ENCODE results near the gene CLTC.
"Not testable (repeated sequence)": the region's sequence is repeated elsewhere in the genome, so short reads cannot be mapped to it uniquely, and the experiment has no call there.

Gene CLTC

GRCh38 chr17:59642565-59642964, 22.9 kb downstream of the CLTC start:
- H3K27ac Mint-ChIP-seq = peak overlapping the region; percentile 69
- peak overlapping the region; percentile 76 for H3K4me3 Mint-ChIP-seq
- H3K9me3 Mint-ChIP-seq = no peaks in the 10 kb centered on the region
- DNase-seq (ENCODE audit: low spot score) = no peak
- H3K36me3 Mint-ChIP-seq (ENCODE audit: low read depth) = peaks cover 16% of the 10 kb centered on the region
- no peaks in the 10 kb centered on the region for H3K27me3 Mint-ChIP-seq (ENCODE audit: low read depth)
- H3K4me1 Mint-ChIP-seq (ENCODE audit: low read depth) = peaks cover 34% of the 10 kb centered on the region

GRCh38 chr17:59643159-59644140, 23.8 kb downstream of the CLTC start:
- DNase-seq (ENCODE audit: low spot score) = no peak
- Mint-ChIP-seq H3K9me3 (no peaks in the 10 kb centered on the region), H3K27me3 (ENCODE audit: low read depth) (no peaks in the 10 kb centered on the region), H3K36me3 (ENCODE audit: low read depth) (peaks cover 23% of the 10 kb centered on the region), H3K27ac (no peak overlapping the region), H3K4me1 (ENCODE audit: low read depth) (peaks cover 37% of the 10 kb centered on the region), H3K4me3 (peak overlapping the region; percentile 2)

GRCh38 chr17:59647288-59647687, 27.6 kb downstream of the CLTC start:
- peaks cover 42% of the 10 kb centered on the region for H3K4me1 Mint-ChIP-seq (ENCODE audit: low read depth)
- H3K27me3 Mint-ChIP-seq (ENCODE audit: low read depth) = no peaks in the 10 kb centered on the region
- no peak overlapping the region for H3K4me3 Mint-ChIP-seq
- DNase-seq (ENCODE audit: low spot score) = no peak
- no peaks in the 10 kb centered on the region for H3K9me3 Mint-ChIP-seq
- H3K36me3 Mint-ChIP-seq (ENCODE audit: low read depth) = peaks cover 51% of the 10 kb centered on the region
- no peak overlapping the region for H3K27ac Mint-ChIP-seq

GRCh38 chr17:59649886-59650285, 30.2 kb downstream of the CLTC start:
- DNase-seq (ENCODE audit: low spot score) = no peak
- Mint-ChIP-seq H3K4me3 (no peak overlapping the region), H3K9me3 (no peaks in the 10 kb centered on the region), H3K27me3 (ENCODE audit: low read depth) (no peaks in the 10 kb centered on the region), H3K27ac (no peak overlapping the region), H3K4me1 (ENCODE audit: low read depth) (peaks cover 29% of the 10 kb centered on the region), H3K36me3 (ENCODE audit: low read depth) (peaks cover 58% of the 10 kb centered on the region)

GRCh38 chr17:59650642-59651041, 30.9 kb downstream of the CLTC start:
- no peak for DNase-seq (ENCODE audit: low spot score)
- Mint-ChIP-seq H3K4me1 (ENCODE audit: low read depth) (peaks cover 29% of the 10 kb centered on the region), H3K9me3 (no peaks in the 10 kb centered on the region), H3K27me3 (ENCODE audit: low read depth) (no peaks in the 10 kb centered on the region), H3K27ac (no peak overlapping the region), H3K36me3 (ENCODE audit: low read depth) (peaks cover 63% of the 10 kb centered on the region), H3K4me3 (no peak overlapping the region)

GRCh38 chr17:59651346-59651745, 31.7 kb downstream of the CLTC start:
- H3K27ac Mint-ChIP-seq = no peak overlapping the region
- peaks cover 29% of the 10 kb centered on the region for H3K4me1 Mint-ChIP-seq (ENCODE audit: low read depth)

GRCh38 chr17:59652119-59652518, 32.4 kb downstream of the CLTC start:
- Mint-ChIP-seq H3K27ac (no peak overlapping the region), H3K36me3 (ENCODE audit: low read depth) (peaks cover 71% of the 10 kb centered on the region), H3K4me1 (ENCODE audit: low read depth) (peaks cover 28% of the 10 kb centered on the region), H3K4me3 (no peak overlapping the region), H3K9me3 (no peaks in the 10 kb centered on the region), H3K27me3 (ENCODE audit: low read depth) (no peaks in the 10 kb centered on the region)
- no peak for DNase-seq (ENCODE audit: low spot score)

More at GRCh38 chr17:59651346-59651745, 31.7 kb downstream of the CLTC start:
- no peaks in the 10 kb centered on the region for H3K27me3 Mint-ChIP-seq (ENCODE audit: low read depth)
- H3K9me3 Mint-ChIP-seq = no peaks in the 10 kb centered on the region
- H3K4me3 Mint-ChIP-seq = no peak overlapping the region
- peaks cover 69% of the 10 kb centered on the region for H3K36me3 Mint-ChIP-seq (ENCODE audit: low read depth)
- no peak for DNase-seq (ENCODE audit: low spot score)

- H3K9me3 Mint-ChIP-seq; H3K4me3 Mint-ChIP-seq; DNase-seq (ENCODE audit: low spot score); H3K4me1 Mint-ChIP-seq (ENCODE audit: low read depth); H3K27ac Mint-ChIP-seq; H3K27me3 Mint-ChIP-seq (ENCODE audit: low read depth): not testable (repeated sequence)
- H3K36me3 Mint-ChIP-seq (ENCODE audit: low read depth) = peaks cover 66% of the 10 kb centered on the region
Measured at GRCh38 chr17:59656624-59657023, 36.9 kb downstream of the CLTC start.

- H3K4me1 Mint-ChIP-seq (ENCODE audit: low read depth) = peaks cover 20% of the 10 kb centered on the region
- peaks cover 53% of the 10 kb centered on the region for H3K36me3 Mint-ChIP-seq (ENCODE audit: low read depth)
- H3K9me3 Mint-ChIP-seq = no peaks in the 10 kb centered on the region
- no peak overlapping the region for H3K27ac Mint-ChIP-seq
- no peaks in the 10 kb centered on the region for H3K27me3 Mint-ChIP-seq (ENCODE audit: low read depth)
- no peak for DNase-seq (ENCODE audit: low spot score)
- H3K4me3 Mint-ChIP-seq = no peak overlapping the region
Measured at GRCh38 chr17:59666235-59666634, 46.5 kb downstream of the CLTC start.

GRCh38 chr17:59668816-59669215, 49.1 kb downstream of the CLTC start:
- Mint-ChIP-seq H3K4me3 (no peak overlapping the region), H3K4me1 (ENCODE audit: low read depth) (peaks cover 30% of the 10 kb centered on the region), H3K36me3 (ENCODE audit: low read depth) (peaks cover 55% of the 10 kb centered on the region), H3K27ac (no peak overlapping the region), H3K27me3 (ENCODE audit: low read depth) (no peaks in the 10 kb centered on the region), H3K9me3 (no peaks in the 10 kb centered on the region)
- no peak for DNase-seq (ENCODE audit: low spot score)

- Mint-ChIP-seq H3K27ac (no peak overlapping the region), H3K9me3 (no peaks in the 10 kb centered on the region), H3K27me3 (ENCODE audit: low read depth) (no peaks in the 10 kb centered on the region), H3K4me3 (no peak overlapping the region), H3K4me1 (ENCODE audit: low read depth) (peaks cover 30% of the 10 kb centered on the region), H3K36me3 (ENCODE audit: low read depth) (peaks cover 53% of the 10 kb centered on the region)
- DNase-seq (ENCODE audit: low spot score) = no peak
Measured at GRCh38 chr17:59669411-59669810, 49.7 kb downstream of the CLTC start.

- H3K27me3 Mint-ChIP-seq (ENCODE audit: low read depth) = no peaks in the 10 kb centered on the region
- H3K36me3 Mint-ChIP-seq (ENCODE audit: low read depth) = peaks cover 53% of the 10 kb centered on the region
- H3K4me3 Mint-ChIP-seq = no peak overlapping the region
- DNase-seq (ENCODE audit: low spot score) = no peak
- H3K27ac Mint-ChIP-seq = peak overlapping the region; percentile 48
- H3K9me3 Mint-ChIP-seq = no peaks in the 10 kb centered on the region
- peaks cover 30% of the 10 kb centered on the region for H3K4me1 Mint-ChIP-seq (ENCODE audit: low read depth)
Measured at GRCh38 chr17:59669944-59670343, 50.2 kb downstream of the CLTC start.

- Mint-ChIP-seq H3K4me1 (ENCODE audit: low read depth) (peaks cover 30% of the 10 kb centered on the region), H3K27me3 (ENCODE audit: low read depth) (no peaks in the 10 kb centered on the region), H3K27ac (peak overlapping the region; percentile 50), H3K36me3 (ENCODE audit: low read depth) (peaks cover 49% of the 10 kb centered on the region), H3K4me3 (no peak overlapping the region), H3K9me3 (no peaks in the 10 kb centered on the region)
- no peak for DNase-seq (ENCODE audit: low spot score)
Measured at GRCh38 chr17:59671386-59671785, 51.7 kb downstream of the CLTC start.

- Mint-ChIP-seq H3K4me1 (ENCODE audit: low read depth) (peaks cover 15% of the 10 kb centered on the region), H3K27ac (no peak overlapping the region), H3K36me3 (ENCODE audit: low read depth) (peaks cover 46% of the 10 kb centered on the region), H3K9me3 (no peaks in the 10 kb centered on the region), H3K4me3 (no peak overlapping the region), H3K27me3 (ENCODE audit: low read depth) (no peaks in the 10 kb centered on the region)
- no peak for DNase-seq (ENCODE audit: low spot score)
Measured at GRCh38 chr17:59675231-59675630, 55.5 kb downstream of the CLTC start.

All from T-helper 2 cell treated with Interferon-gamma antibody and Interleukin-4, amounts not matched to agents 5 μg/mL and 100 μg/mL, for 36 hours (primary cell).